Calu3 (cell line): ENCODE data around the gene ASTN2. TPM values are rescaled to one million over a fixed set of nuclear protein-coding genes. Genes with fewer than 3 reads are reported as not detected.

Experiments
- BruUV-seq: library from RNA; stranded (reverse); fragments of 400-500 nt; replicated peaks from 2 replicates; lab custom pipeline; 2021; lab: Mats Ljungman, UMichigan
- CTCF ChIA-PET: fragments of 300-600 bp; sonication (Branson Sonifier 250); formaldehyde crosslinking; loops from one replicate; lab custom pipeline; 2022; ENCODE audit warnings: antibody characterized with exemption; lab: Charles Lee
- DNase-seq: peaks from one replicate; pipeline ENCODE4 v3.0.0; 2022
- H3K27ac Mint-ChIP-seq: one replicate; pipeline ENCODE4 v1.8.0; 2022; ENCODE audit warnings: mixed read lengths; ENCODE audit not compliant: unreplicated experiment
- H3K27me3 Mint-ChIP-seq: one replicate; pipeline ENCODE4 v1.8.0; 2022; ENCODE audit warnings: mixed read lengths; ENCODE audit not compliant: unreplicated experiment
- H3K36me3 Mint-ChIP-seq: one replicate; pipeline ENCODE4 v1.8.0; 2022; ENCODE audit warnings: mild to moderate bottlenecking, moderate library complexity, mixed read lengths; ENCODE audit not compliant: insufficient read depth, unreplicated experiment
- H3K4me1 Mint-ChIP-seq: one replicate; pipeline ENCODE4 v1.8.0; 2022; ENCODE audit warnings: mild to moderate bottlenecking, low read depth, mixed read lengths; ENCODE audit not compliant: unreplicated experiment
- H3K4me3 Mint-ChIP-seq: one replicate; pipeline ENCODE4 v1.8.0; 2022; ENCODE audit warnings: mild to moderate bottlenecking, low read depth, moderate library complexity, mixed read lengths; ENCODE audit not compliant: unreplicated experiment
- H3K9me3 Mint-ChIP-seq: one replicate; pipeline ENCODE4 v1.8.0; 2022; ENCODE audit warnings: low read depth, mixed read lengths; ENCODE audit not compliant: unreplicated experiment
- CTCF ChIP-seq: fragments of 200-600 bp; IDR thresholded peaks from one replicate; pipeline ENCODE4 v1.8.0; 2022; ENCODE audit warnings: antibody characterized with exemption; ENCODE audit not compliant: unreplicated experiment
- intact Hi-C: fragments of 100-400 bp; cut with micrococcal nuclease; formaldehyde crosslinking; loops from one replicate; pipeline ENCODE4 v1.10.0; 2022; ENCODE audit not compliant: unreplicated experiment
- total RNA-seq: library from RNA; stranded (reverse); gene quantifications from 2 replicates; pipeline ENCODE4 v1.2.3, GENCODE V29; 2022

The ASTN2 gene
- total RNA-seq, 1 experiment from 2014 or later, result 1.7 TPM

- intact Hi-C loops, result no loop called here
- no TSS peak for BruUV-seq
- no peak for DNase-seq
- H3K9me3 Mint-ChIP-seq, result no peaks in the 10 kb centered on the region
- H3K4me3 Mint-ChIP-seq, result no peak overlapping the region
- H3K27me3 Mint-ChIP-seq, result no peaks in the 10 kb centered on the region
- CTCF ChIA-PET, result no interaction called here
- TF ChIP-seq CTCF, result no peak
- H3K27ac Mint-ChIP-seq, result no peak overlapping the region
- H3K4me1 Mint-ChIP-seq, result no peaks in the 10 kb centered on the region
- H3K36me3 Mint-ChIP-seq, result no peaks in the 10 kb centered on the region
Measured at GRCh38 chr9:117091529-117091928, 323.3 kb downstream of the ASTN2 start.

- Mint-ChIP-seq H3K27ac (no peak overlapping the region), H3K4me3 (no peak overlapping the region), H3K36me3 (no peaks in the 10 kb centered on the region), H3K9me3 (no peaks in the 10 kb centered on the region), H3K27me3 (no peaks in the 10 kb centered on the region), H3K4me1 (no peaks in the 10 kb centered on the region)
- CTCF ChIA-PET, result no interaction called here
- TF ChIP-seq CTCF, result no peak
- intact Hi-C loops, result no loop called here
- DNase-seq, result no peak
- no TSS peak for BruUV-seq
Measured at GRCh38 chr9:117088786-117089185, 326.1 kb downstream of the ASTN2 start.

GRCh38 chr9:117088140-117088539 lies 326.7 kb downstream of the ASTN2 start:
- CTCF ChIA-PET, result no interaction called here
- TF ChIP-seq CTCF, result no peak
- no TSS peak for BruUV-seq
- no peak overlapping the region for H3K4me3 Mint-ChIP-seq
- no peaks in the 10 kb centered on the region for H3K4me1 Mint-ChIP-seq
- no peaks in the 10 kb centered on the region for H3K36me3 Mint-ChIP-seq
- no peak overlapping the region for H3K27ac Mint-ChIP-seq
- intact Hi-C loops, result no loop called here
- DNase-seq, result no peak
- no peaks in the 10 kb centered on the region for H3K27me3 Mint-ChIP-seq
- no peaks in the 10 kb centered on the region for H3K9me3 Mint-ChIP-seq

DNA sequence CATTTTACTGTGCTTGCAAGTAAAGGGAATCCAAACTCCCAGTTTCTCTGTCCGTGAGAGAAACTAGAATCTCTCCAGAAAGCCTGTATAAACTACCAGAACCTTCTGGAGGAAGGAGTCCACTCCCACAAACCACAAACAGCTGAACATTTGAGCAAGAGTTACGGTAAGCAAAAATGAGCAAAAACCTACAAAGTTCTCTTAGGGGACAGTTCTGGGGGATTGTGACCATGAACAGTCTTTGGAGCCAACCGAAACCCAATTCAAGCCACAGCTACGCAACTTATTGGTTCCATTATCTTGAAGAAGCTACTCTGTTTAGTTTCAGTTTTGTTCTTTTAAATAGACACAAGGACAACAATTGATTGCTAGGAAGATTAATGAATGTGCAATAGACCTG lies 330.6 kb downstream of the ASTN2 start:
- no peaks in the 10 kb centered on the region for H3K36me3 Mint-ChIP-seq
- CTCF ChIA-PET, result no interaction called here
- no TSS peak for BruUV-seq
- H3K4me3 Mint-ChIP-seq, result no peak overlapping the region
- no peaks in the 10 kb centered on the region for H3K27me3 Mint-ChIP-seq
- H3K4me1 Mint-ChIP-seq, result no peaks in the 10 kb centered on the region
- peaks cover 6% of the 10 kb centered on the region for H3K9me3 Mint-ChIP-seq
- DNase-seq, result no peak
- H3K27ac Mint-ChIP-seq, result no peak overlapping the region
- intact Hi-C loops, result no loop called here
- no peak for TF ChIP-seq CTCF
